ENCODE data around the gene TMEM80.

TMEM80 gene

DNA sequence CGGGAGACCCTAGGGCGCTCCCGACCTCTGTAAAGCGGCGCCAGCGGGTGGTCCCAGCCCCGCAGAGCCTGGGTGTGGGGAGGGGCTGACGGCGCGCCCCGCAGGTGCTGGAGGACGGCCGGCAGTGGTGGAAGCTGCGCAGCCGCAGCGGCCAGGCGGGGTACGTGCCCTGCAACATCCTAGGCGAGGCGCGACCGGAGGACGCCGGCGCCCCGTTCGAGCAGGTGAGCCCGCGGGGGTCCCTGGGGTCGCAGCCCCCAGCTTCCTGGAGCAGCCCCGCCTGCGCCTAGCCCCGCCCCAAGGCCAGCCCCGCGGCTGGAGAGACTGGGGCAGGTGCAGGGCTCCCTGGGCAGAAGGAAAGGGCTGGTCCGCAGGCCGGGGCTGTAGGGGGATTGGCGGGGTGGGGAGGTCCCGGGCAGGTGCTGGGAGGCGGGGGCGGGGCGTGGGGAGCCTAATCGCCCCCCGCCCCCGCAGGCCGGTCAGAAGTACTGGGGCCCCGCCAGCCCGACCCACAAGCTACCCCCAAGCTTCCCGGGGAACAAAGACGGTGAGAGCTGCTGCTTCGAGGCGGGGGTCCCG is 30.1 kb downstream of the TMEM80 start:
- no peak overlapping the region for H3K4me3 ChIP-seq (replicated peaks; ENCODE audit: low read depth, low read length)
- TF ChIP-seq, protein P1, sequence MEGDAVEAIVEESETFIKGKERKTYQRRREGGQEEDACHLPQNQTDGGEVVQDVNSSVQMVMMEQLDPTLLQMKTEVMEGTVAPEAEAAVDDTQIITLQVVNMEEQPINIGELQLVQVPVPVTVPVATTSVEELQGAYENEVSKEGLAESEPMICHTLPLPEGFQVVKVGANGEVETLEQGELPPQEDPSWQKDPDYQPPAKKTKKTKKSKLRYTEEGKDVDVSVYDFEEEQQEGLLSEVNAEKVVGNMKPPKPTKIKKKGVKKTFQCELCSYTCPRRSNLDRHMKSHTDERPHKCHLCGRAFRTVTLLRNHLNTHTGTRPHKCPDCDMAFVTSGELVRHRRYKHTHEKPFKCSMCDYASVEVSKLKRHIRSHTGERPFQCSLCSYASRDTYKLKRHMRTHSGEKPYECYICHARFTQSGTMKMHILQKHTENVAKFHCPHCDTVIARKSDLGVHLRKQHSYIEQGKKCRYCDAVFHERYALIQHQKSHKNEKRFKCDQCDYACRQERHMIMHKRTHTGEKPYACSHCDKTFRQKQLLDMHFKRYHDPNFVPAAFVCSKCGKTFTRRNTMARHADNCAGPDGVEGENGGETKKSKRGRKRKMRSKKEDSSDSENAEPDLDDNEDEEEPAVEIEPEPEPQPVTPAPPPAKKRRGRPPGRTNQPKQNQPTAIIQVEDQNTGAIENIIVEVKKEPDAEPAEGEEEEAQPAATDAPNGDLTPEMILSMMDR (IDR thresholded peaks at IDR 0.05; ENCODE audit: low read length, missing control alignments) = no peak
- no peak for DNase-seq (ENCODE audit: low read depth)

DNA sequence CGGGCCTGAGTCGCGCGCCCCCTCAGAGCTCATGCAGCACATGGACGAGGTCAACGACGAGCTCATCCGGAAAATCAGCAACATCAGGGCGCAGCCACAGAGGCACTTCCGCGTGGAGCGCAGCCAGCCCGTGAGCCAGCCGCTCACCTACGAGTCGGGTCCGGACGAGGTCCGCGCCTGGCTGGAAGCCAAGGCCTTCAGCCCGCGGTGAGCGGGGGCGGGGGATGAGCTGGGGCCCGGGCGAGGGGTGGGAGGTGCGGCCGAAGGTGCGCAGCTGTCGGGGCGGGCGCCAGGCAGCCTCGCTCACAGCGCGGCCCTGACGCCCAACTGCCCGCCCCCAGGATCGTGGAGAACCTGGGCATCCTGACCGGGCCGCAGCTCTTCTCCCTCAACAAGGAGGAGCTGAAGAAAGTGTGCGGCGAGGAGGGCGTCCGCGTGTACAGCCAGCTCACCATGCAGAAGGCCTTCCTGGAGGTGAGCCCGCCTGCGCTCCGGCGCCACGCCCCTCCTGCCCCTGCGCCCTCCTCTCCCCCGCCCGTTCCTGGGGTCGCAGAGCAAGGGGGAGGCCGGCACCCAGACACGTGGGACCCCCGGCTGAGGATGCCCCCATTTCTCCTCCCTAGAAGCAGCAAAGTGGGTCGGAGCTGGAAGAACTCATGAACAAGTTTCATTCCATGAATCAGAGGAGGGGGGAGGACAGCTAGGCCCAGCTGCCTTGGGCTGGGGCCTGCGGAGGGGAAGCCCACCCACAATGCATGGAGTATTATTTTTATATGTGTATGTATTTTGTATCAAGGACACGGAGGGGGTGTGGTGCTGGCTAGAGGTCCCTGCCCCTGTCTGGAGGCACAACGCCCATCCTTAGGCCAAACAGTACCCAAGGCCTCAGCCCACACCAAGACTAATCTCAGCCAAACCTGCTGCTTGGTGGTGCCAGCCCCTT is 30.9 kb downstream of the TMEM80 start:
- H3K4me3 ChIP-seq (replicated peaks; ENCODE audit: low read depth, low read length) = no peak overlapping the region
- TF ChIP-seq, protein P1 (IDR thresholded peaks at IDR 0.05; ENCODE audit: low read length, missing control alignments) = no peak
- no peak for DNase-seq (ENCODE audit: low read depth)

DNA sequence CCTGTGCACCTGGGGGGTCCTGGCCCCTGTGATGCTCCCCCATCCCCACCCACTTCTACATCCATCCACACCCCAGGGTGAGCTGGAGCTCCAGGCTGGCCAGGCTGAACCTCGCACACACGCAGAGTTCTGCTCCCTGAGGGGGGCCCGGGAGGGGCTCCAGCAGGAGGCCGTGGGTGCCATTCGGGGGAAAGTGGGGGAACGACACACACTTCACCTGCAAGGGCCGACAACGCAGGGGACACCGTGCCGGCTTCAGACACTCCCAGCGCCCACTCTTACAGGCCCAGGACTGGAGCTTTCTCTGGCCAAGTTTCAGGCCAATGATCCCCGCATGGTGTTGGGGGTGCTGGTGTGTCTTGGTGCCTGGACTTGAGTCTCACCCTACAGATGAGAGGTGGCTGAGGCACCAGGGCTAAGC is 31.7 kb downstream of the TMEM80 start:
- TF ChIP-seq, protein P1 (IDR thresholded peaks at IDR 0.05; ENCODE audit: low read length, missing control alignments) = no peak
- no peak overlapping the region for H3K4me3 ChIP-seq (replicated peaks; ENCODE audit: low read depth, low read length)
- no peak for DNase-seq (ENCODE audit: low read depth)

DNA sequence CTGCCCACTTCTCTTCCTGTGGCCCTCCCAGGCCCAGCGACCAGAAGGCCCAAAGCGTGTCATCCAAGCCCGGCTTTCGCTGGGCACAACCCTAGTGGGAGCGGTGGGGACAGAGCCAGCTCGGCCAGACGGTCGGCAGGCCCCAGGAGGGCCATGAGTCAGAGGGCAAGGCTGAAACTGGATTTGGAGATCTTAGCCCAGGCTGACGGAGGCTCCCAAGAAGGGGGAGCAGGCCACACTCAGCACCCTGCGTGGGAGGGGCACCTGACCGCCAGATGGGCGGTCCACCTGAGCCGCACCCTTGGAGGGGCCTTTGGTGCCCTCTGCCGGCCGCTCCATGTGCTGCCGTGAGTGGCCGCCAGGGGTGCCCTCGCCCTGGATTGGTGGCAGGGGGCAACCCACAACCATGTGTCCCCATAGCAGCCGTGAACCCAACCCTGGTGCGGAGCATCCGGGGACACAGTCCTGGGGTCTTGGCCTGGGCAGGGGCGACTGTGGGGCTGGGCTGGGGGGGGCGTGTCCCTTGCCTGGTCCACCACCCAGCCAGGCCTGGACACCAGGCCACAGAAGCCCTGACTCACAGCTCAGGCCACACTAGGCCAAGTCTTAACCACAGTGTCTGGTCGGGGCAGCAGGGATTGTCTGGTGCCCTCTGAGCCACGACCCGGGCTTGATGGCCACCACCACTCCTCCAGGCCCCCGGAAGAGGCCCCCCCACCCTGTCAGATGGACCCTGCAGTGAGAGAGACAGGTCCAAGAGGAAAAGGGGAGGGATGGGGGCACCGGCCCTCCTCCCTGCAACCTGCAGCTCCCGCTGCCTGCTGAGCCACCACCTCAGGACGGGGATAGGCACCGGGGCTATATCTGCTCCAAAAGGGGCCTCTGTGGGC is 32.5 kb downstream of the TMEM80 start:
- H3K4me3 ChIP-seq (replicated peaks; ENCODE audit: low read depth, low read length) = no peak overlapping the region
- TF ChIP-seq, protein P1 (IDR thresholded peaks at IDR 0.05; ENCODE audit: low read length, missing control alignments) = peak; percentile 95
- DNase-seq (ENCODE audit: low read depth) = peak; percentile 62

DNA sequence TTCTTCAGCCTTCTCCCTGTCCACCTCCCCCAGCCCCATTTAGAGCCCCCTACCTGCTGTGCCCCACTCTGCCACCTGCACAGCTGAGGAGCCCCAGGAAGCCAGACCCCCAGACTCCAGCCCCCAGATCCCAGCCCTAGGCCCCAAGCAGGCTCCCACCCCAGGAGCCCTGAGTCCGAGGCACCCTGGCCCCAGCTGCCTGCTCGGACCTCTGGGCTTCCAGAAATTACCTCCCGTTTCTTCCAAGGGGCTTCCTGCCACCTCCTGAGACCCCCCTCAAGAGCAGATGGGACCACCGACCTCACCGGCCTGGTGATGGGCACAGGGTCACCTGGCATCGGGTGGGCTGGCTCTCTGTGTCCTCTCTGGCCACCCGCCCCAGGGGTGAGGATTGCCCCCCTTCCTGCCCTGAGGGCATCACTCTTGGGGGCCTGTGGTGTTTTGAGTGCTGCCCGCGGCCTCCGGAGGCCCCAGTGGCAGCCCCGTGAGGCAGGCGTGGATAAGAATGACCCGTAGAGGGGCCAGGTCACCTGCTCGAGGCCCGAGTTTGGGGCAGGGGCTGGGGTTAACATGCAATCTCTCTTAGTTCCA is 33.4 kb downstream of the TMEM80 start:
- no peak for DNase-seq (ENCODE audit: low read depth)
- TF ChIP-seq, protein P1 (IDR thresholded peaks at IDR 0.05; ENCODE audit: low read length, missing control alignments) = no peak
- H3K4me3 ChIP-seq (replicated peaks; ENCODE audit: low read depth, low read length) = no peak overlapping the region

DNA sequence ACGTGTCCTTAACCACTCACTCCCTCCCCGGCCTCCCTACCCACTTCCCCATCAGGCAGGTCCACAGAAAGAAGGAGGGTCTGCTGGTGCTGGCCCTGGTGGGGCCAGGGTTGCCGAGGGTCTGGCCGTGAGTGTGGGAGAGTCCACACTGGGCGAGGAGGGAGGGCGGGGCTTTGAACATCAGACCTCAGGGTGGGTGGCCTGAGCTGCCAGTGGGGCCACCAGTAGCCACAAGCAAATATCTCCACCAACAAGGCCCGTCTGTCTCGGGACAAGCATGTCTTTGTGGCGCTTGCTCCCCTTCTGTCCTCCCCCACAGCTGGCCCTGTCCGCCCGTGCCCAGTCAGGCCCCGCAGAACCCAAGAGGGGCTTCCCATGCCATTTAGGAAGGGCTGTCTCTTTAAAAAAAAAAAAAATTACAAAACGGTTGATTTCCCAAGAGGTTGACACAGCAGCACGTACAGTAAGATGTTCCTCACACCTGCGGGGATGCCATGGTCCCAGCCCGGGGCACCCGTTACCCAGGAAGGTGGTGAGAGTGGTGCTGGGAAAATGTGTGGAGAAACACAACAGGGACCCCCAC is 34.0 kb downstream of the TMEM80 start:
- TF ChIP-seq, protein P1 (IDR thresholded peaks at IDR 0.05; ENCODE audit: low read length, missing control alignments) = no peak
- no peak for DNase-seq (ENCODE audit: low read depth)
- H3K4me3 ChIP-seq (replicated peaks; ENCODE audit: low read depth, low read length) = no peak overlapping the region
